SK-MEL-5 (cell line): ENCODE measurements around the gene KRT40. TPM values are rescaled to one million over a fixed set of nuclear protein-coding genes. Genes with fewer than 3 reads are reported as not detected.
A peak's percentile ranks its signal among the peaks of the same experiment; 100 is the strongest.

Experiments
- DNase-seq: peaks from one replicate; pipeline ENCODE4 v3.0.0-alpha.2; 2016; ENCODE audit warnings: low read depth, low spot score
- in situ Hi-C: cut with HindIII; loops from 2 replicates; pipeline ENCODE4 v1.10.0; 2016; ENCODE audit warnings: low sequenced_read_pairs, high pct_unique_total_duplicates, low pct_unique_long_range_greater_than_20kb
- small RNA-seq, 2 experiments: library from RNA; depleted of rRNA; stranded (forward); fragments of <200 nt; gene quantifications; one replicate each; pipeline ENCODE3, GENCODE V24; 2014
- total RNA-seq: library from RNA; depleted of rRNA; stranded (reverse); fragments of >200 nt; shearing (Covaris generic); gene quantifications from 2 replicates; pipeline ENCODE4 v1.2.3, GENCODE V29; 2014; rRNA removed

KRT40 gene
- total RNA-seq, 1 experiment from 2014 or later, result not detected

DNA sequence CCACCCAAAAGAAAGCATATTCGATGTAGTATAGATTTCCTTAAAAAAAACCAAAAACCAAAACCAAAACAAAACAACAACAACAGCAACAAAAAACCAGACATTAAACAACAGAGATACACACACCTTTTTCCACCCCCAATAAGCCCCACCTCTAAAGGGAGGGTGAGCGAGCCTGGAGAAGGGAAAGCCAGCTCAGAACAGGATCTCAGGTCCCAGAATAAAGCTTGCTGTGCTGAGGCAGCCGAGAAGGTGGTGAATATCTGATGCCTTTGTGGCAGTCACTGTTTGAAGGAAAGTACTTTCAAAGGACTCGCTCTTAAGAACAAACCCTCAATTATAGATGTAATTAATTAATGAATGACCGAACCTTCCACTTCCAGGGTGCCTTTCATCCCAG lies 47.1 kb downstream of the KRT40 start:
- in situ Hi-C loops, result no loop called here
- no peak for DNase-seq

DNA sequence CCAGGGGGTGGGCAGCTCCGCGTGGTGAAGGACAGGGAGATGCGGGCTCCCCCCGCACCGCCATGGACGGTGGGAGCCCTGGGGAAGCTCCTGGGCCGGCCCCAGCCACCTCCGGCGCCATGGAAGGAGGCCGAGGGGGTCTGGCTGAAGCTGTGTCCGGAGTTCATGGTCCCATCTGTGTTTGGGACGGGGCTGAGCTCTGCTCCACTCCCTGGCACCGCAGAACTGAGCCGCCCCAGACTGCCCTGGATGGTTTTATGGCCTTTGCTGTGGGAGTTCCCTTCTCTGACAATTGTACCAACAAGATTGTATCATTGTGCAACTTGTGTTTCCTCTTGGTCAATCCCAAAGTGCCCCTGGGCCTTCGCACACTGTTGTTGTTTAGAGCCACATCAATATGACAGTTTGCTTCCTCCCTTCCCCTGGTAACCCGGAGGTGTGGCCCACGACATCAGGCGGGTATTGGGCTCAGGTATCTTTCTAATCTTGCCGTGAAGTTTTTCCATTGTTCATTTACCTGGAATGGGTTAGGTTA lies 47.6 kb downstream of the KRT40 start:
- in situ Hi-C loops, result no loop called here

DNA sequence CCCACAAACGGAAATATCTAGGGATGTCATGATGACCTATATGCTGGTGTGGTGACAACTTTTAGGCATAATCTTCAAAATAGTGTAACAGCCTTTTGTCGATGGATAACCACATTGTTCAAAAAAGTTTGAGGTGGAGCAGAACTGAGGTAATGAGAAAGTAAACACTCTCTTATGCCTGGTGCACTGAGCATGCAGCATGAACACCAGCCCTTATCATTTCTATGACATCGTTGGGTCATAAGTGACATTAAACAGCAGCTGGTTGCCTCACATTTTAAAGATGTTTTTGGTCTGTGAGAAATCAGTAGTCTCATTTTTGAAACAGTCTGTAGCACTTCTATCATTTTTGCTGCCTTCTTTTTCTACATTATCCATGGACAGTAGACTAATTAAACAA lies 48.5 kb downstream of the KRT40 start:
- in situ Hi-C loops, result no loop called here
- DNase-seq, result no peak

More for the DNA sequence above, 47.6 kb downstream of the KRT40 start:
- DNase-seq, result no peak

DNA sequence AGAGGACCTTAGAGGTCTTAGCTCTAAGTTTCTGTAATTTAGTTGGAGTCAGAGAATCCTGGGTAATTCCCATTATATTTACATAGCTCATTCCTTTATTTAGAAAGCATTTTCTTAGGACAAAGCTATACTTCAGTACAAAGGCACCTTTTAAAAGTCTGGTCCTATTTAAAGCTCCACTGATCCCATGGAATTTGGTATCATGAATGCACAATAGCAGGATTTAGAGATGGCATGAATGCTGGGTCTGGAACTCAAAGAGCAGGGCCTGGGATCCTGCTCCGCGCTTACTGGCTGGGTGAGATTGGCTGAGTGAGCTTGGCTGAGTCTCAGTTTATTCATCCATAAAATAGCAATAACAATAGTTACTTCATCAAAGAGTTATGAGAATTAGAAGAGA lies 51.5 kb downstream of the KRT40 start:
- DNase-seq, result peak; percentile 91
- in situ Hi-C loops, result no loop called here

DNA sequence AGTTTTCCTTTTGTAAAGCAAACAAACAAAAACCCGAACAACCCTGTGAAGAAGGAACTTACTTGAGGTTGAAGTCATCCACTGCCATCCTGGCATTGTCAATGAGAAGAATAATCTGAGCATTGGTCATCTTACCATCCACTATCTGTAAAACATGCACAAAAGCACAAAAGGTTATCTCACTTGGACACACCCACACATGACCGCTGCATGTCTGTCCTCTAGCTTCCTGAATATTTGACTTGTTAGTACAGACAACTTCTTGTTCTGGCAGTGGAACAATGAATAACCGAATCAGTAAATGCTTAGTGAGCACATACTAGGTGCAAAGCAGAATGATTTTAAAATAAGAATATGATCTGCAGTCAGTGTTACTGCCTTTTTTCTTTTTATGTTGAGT lies 52.8 kb downstream of the KRT40 start:
- DNase-seq, result peak; percentile 30
- in situ Hi-C loops, result no loop called here

Small RNA genes lying within 50 kb of the gene (small RNA-seq; reads per million reads assigned to genes)
- gene KRTAP3-4P, result 0 reads per million in 2 experiments

Other genes starting within 250 kb of the KRT40 start
- gene KRT25, start 229.0 kb downstream of the KRT40 start, total RNA-seq, result 0.05 and 0.27 TPM in 2 replicates
- not detected in 2 replicates for gene KRT26, start 212.1 kb downstream of the KRT40 start, total RNA-seq
- 5.9 and 6.9 TPM in 2 replicates for gene KRT27, start 201.8 kb downstream of the KRT40 start, total RNA-seq
- gene KRT28, start 184.4 kb downstream of the KRT40 start, total RNA-seq, result not detected in 2 replicates
- gene KRT10, start 161.7 kb downstream of the KRT40 start, total RNA-seq, result 8.1 and 15.9 TPM in 2 replicates
- 0.59 and 0.82 TPM in 2 replicates for gene KRT12, start 117.1 kb downstream of the KRT40 start, total RNA-seq
- not detected in 2 replicates for gene KRT20, start 99.1 kb downstream of the KRT40 start, total RNA-seq
- not detected in 2 replicates for gene KRT23, start 46.7 kb downstream of the KRT40 start, total RNA-seq
- gene KRT39, start 17.4 kb downstream of the KRT40 start, total RNA-seq, result not detected in 2 replicates
- gene KRTAP3-3, start 9.8 kb upstream of the KRT40 start, total RNA-seq, result not detected in 2 replicates
- not detected in 2 replicates for gene KRTAP3-2, start 15.6 kb upstream of the KRT40 start, total RNA-seq
- not detected in 2 replicates for gene KRTAP3-1, start 24.8 kb upstream of the KRT40 start, total RNA-seq
- not detected in 2 replicates for gene KRTAP1-5, start 42.9 kb upstream of the KRT40 start, total RNA-seq
- gene KRTAP1-4, start 45.9 kb upstream of the KRT40 start, total RNA-seq, result not detected in 2 replicates
- gene KRTAP1-3, start 50.5 kb upstream of the KRT40 start, total RNA-seq, result not detected in 2 replicates
- gene KRTAP1-1, start 57.1 kb upstream of the KRT40 start, total RNA-seq, result not detected in 2 replicates
- gene KRTAP2-1, start 63.0 kb upstream of the KRT40 start, total RNA-seq, result not detected in 2 replicates
- not detected in 2 replicates for gene KRTAP2-2, start 70.9 kb upstream of the KRT40 start, total RNA-seq
- not detected in 2 replicates for gene KRTAP2-3, start 75.8 kb upstream of the KRT40 start, total RNA-seq
- gene KRTAP2-4, start 81.6 kb upstream of the KRT40 start, total RNA-seq, result not detected in 2 replicates
- gene KRTAP4-7, start 99.8 kb upstream of the KRT40 start, total RNA-seq, result not detected in 2 replicates
- gene KRTAP4-8, start 113.8 kb upstream of the KRT40 start, total RNA-seq, result not detected in 2 replicates
- gene KRTAP4-16, start 117.9 kb upstream of the KRT40 start, total RNA-seq, result not detected in 2 replicates
- gene KRTAP4-9, start 121.1 kb upstream of the KRT40 start, total RNA-seq, result not detected in 2 replicates
- gene KRTAP4-11, start 134.0 kb upstream of the KRT40 start, total RNA-seq, result not detected in 2 replicates
- not detected in 2 replicates for gene KRTAP4-12, start 139.9 kb upstream of the KRT40 start, total RNA-seq
- gene KRTAP4-6, start 156.2 kb upstream of the KRT40 start, total RNA-seq, result not detected in 2 replicates
- not detected in 2 replicates for gene KRTAP4-5, start 165.5 kb upstream of the KRT40 start, total RNA-seq
- gene KRTAP4-4, start 176.4 kb upstream of the KRT40 start, total RNA-seq, result not detected in 2 replicates
- not detected in 2 replicates for gene KRTAP4-3, start 183.9 kb upstream of the KRT40 start, total RNA-seq
- not detected in 2 replicates for gene KRTAP4-2, start 193.9 kb upstream of the KRT40 start, total RNA-seq
- not detected in 2 replicates for gene KRTAP4-1, start 200.6 kb upstream of the KRT40 start, total RNA-seq
- not detected in 2 replicates for gene KRTAP9-1, start 205.6 kb upstream of the KRT40 start, total RNA-seq
- not detected in 2 replicates for gene KRTAP9-2, start 242.3 kb upstream of the KRT40 start, total RNA-seq
- gene KRTAP9-3, start 248.1 kb upstream of the KRT40 start, total RNA-seq, result not detected in 2 replicates